ENCODE measurements around the gene ARHGAP29.
A peak's percentile ranks its signal among the peaks of the same experiment; 100 is the strongest.

Gene ARHGAP29

DNA sequence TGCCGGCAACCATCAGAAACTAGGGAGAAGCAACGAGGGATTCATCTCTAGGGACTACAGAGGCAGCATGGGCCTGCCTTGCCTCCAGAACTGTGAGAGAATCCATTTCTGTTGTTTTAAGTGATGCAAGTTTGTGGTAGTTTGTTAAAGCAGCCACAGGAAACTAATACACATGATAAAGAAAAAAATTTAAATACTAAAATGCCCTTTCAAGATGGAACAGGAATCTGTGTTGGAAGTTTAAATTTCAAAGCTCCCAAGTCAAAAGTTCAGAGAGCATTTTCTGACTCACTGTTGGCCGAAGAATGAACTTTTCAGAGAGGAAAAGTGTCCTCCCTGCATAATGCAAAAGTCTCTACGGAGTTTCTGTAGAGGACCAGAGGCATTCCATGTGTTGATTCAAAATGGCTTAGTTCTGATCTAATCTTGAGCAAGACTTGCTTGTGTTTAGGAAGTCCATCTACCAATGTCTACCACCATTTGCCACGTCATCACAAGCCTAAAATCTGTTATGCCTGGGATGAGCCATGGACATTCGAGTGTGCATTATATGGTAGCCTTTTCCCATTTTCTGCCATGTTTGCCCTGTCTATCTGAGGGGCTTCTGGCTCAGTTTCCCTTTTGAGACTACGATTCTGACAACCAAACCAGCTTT is 22.4 kb upstream of the ARHGAP29 start:
- no peak for DNase-seq

DNA sequence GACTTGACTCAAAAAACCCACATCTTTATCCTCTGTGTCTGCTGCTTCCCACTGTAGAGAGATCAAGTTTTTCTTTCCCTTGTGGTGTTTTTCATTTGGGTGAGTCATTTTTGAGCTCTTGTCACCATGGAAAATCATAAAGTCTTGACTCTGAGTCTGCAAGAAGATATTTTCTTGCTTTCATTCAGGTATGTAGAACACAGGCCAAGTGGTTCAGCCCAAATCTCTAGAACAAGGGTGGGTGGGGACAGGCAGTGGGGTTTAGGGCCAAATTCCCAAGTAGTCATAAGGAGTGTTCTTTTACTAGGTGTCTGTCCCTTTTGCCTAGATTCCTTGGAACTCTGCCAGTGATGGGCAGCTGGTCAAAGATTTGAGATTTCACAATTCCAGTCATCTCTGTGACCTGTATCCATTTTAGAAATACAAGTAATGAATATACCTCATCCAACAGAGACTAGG is 21.5 kb upstream of the ARHGAP29 start:
- no peak for DNase-seq

DNA sequence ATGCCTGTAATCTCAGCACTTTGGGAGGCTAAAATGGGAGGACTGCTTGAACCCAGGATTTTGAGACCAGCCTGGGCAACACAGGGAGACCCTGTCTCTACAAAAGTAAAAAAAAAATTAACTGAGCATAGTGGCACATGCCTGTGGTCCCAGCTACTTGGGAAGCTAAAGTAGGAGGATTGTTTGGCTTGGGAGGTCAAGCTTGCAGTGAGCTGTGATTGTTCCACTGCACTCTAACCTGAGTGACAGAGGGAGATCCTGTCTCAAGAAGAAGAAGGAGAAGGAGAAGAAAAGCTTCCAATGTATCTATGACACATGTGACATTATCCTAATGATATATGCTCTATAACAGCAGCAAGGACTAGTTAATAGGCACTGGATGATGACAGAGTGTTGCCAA is 20.1 kb upstream of the ARHGAP29 start:
- no peak for DNase-seq

DNA sequence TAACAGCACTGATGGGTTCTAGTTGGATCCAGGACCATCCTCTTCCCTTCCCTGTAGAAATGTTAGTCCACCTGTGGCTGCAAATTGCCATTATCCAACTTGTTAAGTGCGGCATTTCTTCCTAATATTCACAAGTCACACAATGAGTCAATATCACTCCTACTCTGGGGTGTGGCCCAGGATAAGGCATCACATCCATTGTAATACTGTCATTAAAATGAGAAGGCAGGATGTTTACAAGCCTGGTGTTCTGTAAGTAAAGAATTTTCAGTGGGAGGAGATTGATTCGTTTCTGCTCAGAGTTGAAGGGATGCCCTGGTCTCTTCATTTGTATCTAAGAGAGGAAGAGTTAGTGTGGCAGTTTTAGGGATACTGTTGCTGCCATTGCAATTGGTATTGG is 18.1 kb upstream of the ARHGAP29 start:
- DNase-seq: no peak

DNA sequence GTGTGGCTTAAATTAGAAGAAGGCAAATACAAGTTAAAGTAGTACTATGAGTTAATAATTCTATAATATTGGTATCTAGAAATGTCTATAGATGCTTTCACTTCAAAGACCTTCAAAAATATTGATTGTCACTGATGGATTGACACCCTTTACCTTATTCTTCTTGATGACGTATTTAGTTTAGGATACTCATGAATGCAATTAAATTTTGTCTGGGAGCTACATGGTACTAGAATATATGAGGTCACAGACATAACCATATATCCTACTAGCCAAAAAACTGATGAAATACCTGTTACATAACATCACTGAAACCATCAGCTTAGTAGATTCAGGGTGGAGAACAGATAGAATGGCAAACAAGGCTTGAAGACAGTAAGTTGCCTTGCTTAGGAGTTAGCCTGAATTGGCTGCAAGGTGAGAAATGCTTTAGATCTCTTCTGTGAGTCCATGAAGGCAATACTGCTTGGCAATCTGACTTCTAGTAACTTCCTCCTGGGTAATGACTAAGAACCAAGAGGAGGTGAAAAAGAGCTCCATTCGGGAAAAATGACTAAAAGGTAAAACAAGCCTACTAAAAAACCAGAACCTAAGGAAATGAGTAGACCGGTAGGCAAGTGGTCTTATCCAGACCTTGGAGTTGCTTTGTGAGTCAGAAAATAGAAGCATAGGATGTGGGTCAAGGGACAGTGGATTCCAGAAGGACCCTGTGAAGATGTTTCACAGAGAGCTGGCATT is 16.9 kb upstream of the ARHGAP29 start:
- DNase-seq: no peak

DNA sequence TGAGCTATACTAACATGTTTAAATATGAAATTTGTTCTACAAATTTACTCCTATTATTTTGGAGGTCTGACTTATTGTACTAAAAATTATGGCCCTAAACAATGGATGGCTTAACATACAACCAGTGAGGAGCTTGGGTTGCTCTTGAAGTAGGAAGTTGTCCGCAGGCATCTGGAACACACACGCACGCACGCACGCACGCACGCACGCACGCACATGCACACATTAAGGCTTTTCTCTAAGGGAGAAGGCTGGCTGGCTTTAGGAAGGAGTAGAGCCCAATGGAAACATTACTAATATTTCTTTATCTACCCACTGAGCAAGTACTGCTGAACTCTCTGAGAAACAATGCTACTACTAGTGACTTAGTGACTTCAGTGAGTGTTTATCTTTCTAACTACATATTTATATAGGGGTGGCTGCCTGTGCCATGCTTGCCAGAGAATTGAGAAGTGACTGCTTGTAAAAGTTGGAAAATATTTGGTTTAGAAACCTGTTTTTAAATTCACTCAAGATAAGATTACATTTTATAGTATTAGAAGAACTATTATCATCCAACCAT is 16.2 kb upstream of the ARHGAP29 start:
- no peak for DNase-seq

DNA sequence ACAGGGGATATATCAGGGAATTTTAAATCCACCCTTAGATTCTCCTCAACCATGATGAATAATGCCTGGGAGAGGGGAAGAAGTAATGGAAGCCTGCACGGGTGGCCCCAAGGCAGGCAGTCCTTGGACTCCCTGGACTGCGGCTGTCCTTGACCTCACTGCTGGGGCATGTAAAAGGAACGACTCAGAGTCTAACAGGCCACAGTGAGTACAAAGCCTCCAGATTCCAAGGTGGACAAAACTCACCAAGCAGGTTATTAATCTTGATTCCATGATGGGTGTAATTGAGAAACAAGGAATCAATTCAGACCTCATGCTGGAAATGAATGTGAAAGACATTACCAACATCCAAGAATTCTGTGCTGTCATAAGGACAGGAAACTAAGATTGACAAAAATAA is 13.0 kb upstream of the ARHGAP29 start:
- no peak for DNase-seq

DNA sequence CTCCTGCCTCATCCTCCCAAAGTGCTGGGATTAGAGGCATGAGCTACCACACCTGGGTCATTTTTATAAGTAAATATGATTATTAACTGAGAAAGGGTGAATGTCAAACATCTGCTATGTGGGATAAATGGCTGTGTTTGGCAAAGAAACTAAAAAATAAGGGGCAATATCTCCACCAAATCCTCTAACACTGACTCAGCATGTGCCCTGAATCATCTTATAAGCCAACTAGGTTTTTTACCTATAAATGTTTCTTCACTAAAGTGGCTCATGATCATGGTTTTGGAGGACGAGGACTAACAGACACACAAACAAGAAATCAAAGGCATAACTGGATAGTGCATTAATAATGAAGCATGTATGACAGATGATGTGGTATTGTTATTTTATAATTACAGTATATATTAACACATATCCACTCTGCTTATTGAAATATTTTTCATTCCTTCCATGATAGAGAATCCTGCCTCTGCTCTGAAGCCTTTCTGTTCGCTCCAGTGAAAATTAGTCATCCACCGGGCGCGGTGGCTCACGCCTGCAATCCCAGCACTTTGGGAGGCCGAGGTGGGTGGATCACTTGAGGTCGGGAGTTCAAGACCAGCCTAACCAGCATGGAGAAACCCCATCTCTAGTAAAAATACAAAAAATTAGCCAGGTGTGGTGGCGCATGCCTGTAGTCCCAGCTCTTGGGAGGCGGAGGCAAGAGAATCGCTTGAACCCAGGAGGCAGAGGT is 11.7 kb upstream of the ARHGAP29 start:
- DNase-seq: no peak

DNA sequence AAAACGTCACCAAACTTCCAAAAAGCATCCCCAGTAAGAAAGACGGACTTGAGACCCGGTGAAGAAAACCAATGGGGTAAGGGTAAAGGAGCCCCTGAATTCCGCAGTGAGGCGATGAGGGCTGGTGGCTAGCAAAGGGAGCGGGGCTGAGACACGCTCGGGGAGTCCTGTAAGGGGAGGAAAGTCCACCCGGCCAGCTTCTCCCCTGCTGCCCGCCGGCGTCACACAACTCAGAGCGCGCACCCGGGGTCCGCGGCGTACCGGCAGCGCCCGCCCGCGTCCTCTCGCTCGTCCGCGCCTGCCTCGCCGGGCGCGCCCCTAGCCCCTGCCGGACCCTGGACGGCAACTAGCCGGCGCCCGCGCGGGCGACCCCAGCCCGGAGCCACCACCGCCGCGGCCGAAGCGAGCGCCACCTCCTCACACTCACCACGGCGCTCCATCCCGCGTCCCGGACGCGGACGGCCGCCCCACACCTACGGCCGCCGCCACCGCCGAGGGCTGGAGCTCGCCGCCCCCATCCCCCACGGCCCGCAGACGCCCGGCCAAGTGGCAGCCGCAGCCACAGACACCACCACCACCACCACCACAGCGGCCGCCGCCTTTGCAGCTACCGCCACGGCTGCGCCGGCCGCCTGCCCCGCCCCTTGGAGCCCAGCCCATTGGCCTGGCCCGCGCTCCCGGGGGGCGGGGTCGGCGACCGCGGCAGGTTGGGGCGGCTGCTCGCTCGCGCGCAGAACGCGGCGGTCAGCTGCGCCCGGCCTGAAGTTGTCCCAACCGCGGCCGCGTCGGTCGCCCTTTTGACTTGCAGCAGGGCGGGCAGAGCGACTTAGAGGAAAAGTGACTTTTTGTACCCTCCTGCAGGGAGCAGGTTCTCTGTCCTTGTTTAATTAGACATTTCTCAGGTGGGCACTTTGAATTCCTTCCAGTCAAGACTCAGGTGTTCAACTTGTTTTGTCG is 10.0 kb upstream of the ARHGAP29 start:
- peak; percentile 79 for DNase-seq

DNA sequence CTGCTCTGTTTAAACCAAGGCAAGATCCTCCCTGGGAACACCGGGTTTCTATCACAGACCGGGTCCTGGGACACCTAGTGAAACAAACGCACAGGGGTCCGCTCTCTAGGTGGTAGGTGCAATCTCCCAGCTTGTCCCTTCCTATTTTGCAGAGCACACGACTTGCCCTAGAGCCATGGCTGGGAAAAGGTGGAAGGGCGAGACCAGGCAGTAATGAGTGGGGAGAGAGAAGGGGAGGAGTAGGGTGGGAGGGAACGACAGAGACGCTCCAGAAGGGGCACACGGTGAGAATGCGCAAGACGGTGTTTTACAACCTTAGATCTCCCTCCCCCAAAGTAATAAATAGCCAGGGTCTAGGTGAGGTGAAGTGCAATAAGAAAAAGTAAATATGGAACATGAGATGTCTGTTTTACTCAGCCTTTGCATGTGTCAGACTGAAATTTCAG is 9.3 kb upstream of the ARHGAP29 start:
- DNase-seq: no peak

DNA sequence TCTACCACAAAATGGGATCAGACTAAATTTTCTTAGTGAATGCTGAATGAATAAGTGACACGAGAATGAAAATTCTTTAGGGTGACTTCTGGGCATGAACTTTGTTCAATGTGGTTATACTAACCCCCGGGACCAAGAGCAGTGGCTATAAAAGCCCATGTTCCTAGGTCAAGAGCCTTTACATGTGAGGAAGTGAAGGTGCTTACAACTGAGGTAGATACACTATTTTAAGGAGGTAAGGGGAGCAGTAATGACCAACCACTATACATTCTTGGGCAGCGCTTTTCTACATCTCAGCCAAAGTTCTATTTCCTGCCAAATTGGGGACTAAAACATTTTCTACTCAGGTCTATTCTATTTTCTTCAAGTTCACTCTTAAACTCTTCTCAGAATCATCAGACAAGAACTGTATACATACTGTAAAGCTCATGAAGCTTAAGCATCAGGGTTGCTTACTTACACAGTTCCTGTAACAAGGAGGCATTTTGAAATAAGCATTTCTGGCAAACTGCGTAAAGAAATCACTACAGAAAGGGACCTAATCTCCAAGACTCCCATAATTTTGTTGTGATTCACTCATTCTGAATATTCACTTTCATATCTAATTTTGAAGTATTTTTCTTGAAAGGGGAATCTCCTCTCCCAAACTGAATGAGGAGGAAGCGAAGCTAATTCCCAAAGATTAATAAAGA is 8.5 kb upstream of the ARHGAP29 start:
- DNase-seq: no peak

DNA sequence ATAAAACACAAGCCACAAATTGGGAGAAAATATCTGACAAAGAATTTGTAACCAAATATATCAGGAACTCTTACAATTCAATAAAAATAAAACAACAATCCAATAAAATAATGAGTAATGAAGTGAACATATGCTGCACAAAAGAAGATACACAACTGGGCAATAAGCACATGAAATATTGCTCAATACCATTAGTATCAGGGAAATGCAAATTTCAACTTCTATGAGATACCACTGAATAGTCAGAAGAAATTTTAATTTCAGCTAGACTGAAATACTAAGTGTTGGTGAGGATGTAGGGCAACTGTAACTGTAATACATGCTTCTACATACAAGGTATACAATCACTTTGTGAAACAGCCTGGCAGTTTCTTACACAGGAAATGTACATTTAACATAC is 7.4 kb upstream of the ARHGAP29 start:
- DNase-seq: no peak

DNA sequence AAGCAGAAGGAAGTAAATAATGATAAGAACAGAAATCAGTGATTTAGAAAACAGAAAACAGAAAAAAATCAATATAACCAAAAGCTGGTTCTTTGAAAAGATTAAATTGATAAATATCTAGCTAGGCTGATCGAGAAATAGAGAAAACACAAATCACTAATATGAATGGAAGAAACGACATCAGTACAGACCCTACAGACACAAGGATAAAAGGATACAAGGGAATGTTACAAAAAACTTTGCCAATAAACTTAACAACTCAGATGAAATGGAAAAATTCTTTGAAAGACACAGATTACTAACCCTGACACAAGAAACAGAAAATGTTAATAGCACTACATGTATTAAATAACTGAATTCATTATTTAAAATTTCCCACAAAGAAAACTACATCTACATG is 6.3 kb upstream of the ARHGAP29 start:
- DNase-seq: no peak

DNA sequence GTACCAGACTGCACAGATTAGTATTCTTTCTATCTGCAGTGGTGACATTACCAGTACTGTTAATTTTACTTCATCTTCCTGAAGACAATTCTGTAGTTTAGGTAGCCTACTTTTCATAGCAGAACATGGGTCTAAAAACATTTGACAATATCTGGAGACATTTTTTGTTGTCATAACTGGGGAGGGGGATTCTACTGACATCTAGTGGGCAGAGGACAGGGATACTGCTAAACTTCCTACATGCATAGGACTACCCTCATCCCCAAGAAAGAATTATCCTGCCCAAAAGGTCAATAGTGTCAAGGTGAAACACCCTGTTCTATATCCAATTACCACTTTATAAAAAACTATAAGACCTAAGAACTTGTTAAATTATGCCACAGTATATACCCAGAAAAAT is 3.4 kb upstream of the ARHGAP29 start:
- peak; percentile 46 for DNase-seq

DNA sequence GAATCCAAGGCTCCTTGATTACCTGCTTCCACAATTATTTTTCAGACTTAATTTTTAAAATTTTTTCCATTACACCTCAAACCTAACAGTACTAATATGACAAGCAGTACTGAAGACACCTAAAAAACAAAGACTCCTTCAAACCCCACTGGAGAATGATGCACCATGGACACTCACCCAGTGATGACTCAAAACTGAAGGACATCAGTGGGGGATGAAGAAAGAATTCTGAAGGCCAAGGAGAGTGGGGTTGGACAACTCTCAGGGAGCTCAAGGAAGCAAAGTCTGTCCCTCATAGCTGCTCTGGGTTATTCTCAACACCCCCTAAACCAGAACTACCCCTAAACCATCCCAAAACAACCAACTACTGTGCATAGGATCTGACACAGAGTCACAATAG is 2.4 kb upstream of the ARHGAP29 start:
- no peak for DNase-seq

DNA sequence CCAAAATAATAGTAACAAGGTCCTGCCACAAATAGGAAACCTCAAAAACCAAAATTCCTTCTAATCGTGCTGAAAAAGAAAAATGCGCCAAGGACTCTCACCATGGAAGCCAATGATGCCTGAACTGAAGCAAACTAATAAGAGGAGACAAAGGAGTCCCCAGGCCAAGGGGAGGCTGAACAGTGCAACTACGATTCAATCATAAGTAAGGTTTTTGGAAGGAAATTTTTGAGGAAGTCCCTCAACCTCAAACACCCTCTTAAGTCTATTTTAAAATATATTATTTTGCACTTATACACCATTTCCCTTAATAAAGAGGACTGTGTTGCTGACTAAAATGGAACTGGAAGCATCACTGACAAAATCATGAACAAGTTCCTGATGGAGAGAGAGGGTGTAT is 1.7 kb upstream of the ARHGAP29 start:
- DNase-seq: no peak

DNA sequence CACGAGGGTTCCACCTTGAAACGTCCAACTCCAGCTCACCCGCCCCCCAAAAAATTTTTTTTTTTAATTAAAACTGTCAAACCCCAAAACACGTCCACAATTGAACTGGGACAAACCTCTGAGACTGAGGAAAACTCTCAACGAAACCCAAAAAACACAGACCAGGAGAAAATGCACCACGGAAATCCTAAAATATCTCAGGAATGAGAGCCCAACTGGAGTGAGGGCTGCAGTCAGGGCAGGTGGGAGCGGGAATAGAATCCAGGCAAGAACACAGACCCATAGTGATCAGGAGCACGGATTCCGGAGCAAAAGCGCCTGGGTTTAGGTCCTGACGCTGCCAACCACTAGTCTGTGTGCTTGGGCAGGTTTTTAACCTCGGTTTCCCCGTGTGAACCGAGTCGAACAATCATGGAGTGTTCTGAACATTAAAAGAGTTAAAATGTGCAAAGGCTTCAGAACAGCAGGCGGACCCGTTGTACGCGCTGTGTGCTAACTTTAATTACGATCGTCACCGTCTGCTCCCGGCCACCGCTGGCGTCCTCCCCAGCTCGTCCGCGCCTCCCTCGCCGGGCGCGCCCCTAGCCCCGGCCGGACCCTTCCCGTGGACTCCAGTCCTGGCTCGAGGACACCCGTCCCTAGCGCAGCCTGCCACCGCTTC is 624 bp downstream of the ARHGAP29 start:
- peak; percentile 92 for DNase-seq

DNA sequence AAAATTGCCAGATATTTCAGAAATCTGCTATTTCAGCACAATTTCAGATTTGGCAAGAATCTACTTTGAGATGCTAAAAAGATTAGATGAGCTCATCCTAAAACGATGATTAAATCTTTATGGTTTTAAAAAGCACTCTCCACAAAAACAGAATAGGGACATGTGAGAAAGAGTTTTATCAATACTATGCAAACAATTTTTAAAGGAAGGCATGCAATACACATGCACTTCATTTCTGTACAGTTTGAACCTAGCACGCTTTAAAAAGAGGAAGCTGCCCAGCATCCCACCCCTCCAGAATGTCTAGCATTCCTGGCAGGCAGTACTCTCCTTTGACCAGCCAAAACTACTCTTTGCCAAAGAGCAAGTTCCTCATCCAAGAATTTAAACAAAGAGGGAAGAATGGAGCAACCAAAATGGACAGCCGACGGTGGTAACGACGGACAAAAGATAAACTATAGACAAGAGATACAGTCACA is 1.3 kb downstream of the ARHGAP29 start:
- DNase-seq: peak; percentile 32

DNA sequence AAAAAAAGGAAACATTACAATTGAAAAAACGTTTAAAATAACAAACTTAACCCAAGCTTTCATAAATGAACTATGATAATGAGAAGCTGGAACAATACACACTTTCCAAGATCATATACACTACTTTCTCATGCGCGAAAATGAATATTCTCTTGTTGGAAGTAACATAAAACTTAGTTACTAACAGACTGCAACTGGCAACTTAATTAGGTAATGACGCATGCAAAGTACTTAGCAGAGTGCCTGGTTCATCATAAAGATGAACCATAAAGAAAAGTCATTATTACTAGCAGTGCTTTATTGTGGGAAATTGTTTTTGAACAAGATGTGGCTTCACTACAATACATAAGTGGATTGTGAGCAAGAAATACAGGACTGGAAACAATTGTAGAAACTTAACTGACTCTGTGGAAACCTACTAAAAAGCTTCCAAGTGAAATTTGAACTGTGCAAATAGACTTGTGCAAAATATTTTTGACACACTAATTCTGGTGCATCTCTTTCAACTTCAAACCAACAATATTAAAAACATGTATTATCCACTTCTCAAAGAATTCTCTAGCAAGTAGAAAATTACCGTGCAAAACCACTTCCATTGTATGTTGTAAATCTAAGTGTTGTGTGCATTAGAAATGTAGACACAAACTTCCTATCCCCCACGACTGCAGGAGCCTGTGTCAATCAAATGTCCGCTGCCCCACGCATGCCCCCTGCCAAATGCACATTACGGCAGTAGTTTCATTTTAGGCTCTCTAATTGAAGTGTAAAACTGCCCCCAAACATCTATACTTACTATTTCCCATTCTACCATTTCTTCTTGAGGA is 2.0 kb downstream of the ARHGAP29 start:
- DNase-seq: no peak

DNA sequence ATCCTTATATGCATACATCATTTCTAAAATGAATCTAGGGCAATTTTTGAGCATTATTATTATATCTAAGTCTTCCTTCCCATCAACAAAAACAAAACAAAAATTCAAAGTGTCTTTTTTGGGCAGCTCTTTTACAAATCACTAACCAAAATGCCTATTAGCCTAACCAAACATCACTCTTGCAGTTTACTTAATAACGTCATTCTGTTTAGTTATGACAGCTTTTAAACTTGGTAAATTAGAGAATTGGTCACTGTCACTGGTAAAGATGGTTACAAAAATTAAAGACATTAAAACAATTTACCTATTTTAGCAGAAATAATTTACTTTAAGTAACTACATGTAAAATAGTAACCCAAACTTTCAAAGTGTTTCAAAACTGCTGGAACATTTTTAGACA is 2.8 kb downstream of the ARHGAP29 start:
- no peak for DNase-seq

Measured in retina (tissue), 1 donor.